Measurements from ENCODE around the gene KAZN.
A peak's percentile ranks its signal among the peaks of the same experiment; 100 is the strongest.

Gene KAZN

DNA sequence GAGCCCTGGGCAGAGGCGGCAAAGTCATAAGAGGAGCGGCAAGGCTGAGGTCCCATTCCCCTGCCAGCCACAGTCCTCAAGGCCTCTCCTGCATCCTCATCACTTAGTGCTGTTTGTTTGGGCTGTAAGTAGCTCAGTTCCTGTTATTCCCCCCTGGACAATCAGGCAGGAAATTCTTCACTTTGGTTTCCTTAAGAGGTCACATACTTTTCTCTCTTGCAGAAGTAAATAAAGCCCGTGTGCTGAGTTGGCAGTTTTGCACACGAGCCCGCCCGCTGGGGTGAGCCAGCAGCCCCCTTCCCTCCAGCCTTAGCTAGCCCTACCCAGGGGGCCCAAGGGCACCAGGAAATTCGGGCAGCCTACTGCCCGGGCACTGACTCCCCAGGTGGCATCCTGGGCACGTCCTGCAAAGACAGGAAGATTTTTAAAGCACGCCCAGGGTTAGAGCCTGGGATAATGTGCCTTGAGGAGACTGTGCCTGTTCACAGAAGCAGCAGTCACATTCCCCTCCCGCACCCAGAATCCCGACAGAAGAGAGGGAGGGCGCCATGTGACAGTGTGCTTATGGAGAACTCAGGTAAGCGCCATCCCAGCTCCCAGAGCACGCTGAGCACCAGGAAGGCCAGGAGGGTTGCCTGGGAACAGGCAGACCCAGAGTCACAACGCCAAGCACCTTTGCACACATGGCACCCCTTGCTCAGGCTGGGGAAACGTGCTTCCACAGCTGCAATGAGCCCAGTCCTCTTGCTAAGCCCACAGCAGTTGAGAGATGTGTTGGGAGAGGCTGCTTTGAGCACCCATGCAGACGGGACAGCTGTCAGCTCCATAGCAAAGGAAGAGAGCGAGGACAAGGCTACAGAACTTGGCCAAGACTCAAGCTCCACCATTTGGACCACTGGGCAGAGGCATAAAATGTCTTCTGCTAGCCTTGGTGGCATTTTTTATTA, 410.6 kb downstream of the KAZN start:
- DNase-seq (ENCODE audit: low read depth): no peak

DNA sequence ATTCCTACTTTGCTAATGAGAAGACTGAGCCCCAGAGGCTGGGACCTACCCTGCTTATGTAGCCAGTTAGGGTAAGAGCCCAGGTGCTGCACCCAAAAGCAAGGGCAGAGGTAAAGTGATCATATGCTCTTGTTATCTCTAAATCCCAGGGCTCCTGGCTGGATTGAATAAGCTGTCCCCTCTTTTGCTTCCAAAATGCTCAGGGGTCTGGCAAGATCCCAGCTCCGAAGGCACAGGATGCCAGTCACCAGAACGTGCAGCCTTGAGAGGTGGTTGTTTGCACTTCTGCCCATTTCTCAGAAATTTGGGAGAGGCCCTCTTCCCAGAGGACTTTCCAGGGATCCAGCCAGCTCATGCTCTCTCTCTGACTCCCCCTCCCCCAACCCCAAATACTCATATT, 412.7 kb downstream of the KAZN start:
- no peak for DNase-seq (ENCODE audit: low read depth)

DNA sequence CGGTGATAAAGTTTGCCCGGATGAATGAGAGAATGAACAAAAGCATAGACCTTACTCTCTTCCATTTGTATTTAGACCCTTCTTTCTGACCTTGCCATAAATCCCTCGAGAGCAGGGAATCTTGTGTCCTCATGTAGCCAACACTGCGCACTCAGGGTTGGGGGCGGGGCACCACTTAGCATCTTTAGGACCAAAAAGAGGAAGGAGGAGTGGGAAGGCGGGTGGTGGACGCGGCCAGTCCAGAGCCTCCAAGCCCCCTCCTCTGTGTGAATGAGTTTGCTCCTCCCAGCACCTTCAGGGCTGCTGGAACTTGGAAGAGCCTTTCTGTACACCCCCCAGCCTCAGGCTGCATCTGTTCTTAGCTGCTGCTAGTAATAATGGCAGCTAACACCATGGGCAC, 413.2 kb downstream of the KAZN start:
- DNase-seq (ENCODE audit: low read depth): no peak

DNA sequence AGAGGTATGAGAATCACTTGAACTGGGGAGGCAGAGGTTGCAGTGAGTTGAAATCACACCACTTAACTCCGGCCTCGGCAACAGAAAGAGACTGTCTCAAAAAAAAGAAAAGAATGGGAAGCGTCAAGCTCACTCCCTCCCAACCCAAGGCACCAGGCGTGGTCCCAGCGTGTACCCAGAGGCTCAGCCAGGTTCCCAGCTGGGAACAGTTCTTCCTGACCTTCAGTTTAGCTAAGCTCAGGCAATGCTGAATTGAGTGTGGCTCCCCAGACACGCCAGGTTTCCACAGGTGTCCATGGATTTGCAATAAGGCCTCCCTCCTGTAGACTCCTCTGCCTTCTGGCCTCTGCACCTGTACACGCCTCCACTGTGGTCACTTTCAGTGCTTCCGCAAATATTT, 414.3 kb downstream of the KAZN start:
- DNase-seq (ENCODE audit: low read depth): no peak

DNA sequence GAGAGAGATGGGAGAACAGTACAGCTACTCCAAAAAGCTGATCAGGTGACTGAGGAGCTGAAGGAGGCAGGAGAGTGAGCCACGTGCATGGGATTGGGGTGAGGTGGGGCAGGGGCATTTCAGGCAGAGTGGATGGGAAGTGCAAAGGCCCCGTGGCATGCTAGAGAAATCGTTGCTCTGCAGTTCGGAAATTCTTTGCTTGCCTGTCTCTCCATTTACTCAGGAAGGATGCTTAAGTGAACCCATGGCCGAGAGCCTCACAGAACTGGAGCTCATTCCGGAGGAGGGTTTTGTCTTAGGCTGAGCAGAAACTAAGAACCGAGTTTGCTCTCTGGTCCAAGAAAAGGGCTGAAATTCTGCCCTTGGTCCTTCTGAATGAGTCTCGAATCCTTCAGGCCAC, 415.3 kb downstream of the KAZN start:
- no peak for DNase-seq (ENCODE audit: low read depth)

DNA sequence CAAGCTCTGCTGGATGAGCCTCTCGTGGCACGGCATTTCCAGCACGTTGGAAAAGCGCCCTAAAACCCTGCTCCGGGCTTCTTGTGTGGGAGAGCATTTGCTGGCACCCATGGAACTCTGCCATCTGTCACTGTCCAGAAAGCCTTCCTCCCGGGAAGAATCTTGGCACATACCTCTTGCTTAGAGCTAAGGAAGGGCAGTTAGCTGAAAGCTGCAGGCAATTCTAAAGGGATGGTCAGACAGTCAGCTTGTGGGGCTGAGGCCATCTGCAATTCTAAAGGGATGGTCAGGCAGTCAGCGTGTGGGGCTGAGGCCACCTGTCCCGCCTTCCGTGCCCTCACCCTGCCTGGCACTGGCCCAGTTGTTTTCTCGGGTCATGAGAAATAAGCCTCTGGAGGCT, 416.0 kb downstream of the KAZN start:
- DNase-seq (ENCODE audit: low read depth): no peak

DNA sequence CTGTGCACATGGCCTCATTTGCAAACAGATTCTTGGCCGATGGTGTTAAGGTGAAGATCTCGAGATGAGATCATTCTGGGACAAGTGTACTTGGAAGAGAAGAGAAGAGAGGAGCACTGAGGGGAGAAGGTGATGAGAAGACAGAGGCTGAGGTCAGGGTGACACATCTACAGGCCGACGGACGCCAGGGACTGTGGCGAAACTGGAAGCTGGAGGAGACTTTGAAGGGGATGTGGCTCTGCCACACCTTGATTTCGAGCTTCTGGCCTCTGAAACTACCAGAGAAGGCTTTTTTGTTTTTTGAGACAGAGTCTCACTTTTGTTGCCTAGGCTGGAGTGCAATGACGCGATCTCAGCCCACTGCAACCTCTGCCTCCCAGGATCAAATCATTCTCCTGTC, 417.5 kb downstream of the KAZN start:
- no peak for DNase-seq (ENCODE audit: low read depth)

DNA sequence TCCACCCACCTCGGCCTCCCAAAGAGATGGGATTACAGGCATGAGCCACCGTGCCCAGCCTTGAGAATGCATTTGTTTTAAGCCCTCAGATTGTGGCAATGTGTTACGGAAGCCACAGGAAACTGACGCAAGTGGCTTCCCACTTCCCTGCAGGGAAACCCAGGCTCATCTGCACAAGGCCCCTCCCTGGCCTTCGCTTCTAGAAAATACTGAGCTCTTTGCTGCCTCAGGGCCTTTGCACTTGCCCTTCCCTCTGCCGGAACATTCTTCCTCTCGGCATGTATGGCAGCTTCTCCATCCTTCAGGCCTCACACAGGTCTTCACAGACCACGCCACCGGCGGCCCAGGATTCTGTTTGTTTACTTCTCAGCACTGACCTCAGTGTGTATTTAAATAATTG, 418.0 kb downstream of the KAZN start:
- no peak for DNase-seq (ENCODE audit: low read depth)

DNA sequence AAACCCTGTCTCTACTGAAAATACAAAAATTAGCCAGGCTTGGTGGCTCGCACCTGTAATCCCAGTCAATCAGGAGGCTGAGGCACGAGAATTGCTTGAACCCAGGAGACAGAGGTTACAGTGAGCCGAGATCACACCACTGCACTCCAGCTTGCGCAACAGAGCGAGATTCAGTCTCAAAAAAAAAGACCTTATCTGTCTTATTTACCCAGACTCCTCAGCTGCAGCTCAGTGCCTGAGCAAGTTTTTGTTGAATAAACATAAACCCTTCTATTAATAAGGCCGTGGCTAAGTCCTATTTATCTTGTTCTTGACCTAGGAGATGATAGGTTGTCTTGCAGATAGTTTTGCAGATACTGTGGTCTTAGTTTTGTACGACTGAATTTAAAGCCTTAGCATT, 418.6 kb downstream of the KAZN start:
- no peak for DNase-seq (ENCODE audit: low read depth)

DNA sequence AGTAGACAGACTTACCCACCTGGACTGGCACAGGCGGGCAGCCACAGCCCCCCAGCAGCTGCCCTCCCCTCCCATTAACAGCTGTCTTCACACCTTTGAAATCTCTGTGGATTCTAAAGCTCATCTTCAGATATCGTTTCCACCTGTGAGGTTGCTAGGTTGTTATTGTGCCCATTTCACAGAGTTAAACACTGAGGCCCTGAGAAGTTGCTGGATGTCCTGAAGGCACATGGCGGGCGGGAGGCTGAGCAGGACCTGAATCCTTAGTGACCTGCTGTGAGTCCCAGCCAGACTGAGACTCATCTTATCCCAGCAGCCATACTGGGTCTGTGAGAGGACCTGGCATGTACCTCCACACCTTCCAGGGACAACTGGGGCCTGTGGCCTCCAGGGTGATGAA, 420.3 kb downstream of the KAZN start:
- DNase-seq (ENCODE audit: low read depth): no peak

DNA sequence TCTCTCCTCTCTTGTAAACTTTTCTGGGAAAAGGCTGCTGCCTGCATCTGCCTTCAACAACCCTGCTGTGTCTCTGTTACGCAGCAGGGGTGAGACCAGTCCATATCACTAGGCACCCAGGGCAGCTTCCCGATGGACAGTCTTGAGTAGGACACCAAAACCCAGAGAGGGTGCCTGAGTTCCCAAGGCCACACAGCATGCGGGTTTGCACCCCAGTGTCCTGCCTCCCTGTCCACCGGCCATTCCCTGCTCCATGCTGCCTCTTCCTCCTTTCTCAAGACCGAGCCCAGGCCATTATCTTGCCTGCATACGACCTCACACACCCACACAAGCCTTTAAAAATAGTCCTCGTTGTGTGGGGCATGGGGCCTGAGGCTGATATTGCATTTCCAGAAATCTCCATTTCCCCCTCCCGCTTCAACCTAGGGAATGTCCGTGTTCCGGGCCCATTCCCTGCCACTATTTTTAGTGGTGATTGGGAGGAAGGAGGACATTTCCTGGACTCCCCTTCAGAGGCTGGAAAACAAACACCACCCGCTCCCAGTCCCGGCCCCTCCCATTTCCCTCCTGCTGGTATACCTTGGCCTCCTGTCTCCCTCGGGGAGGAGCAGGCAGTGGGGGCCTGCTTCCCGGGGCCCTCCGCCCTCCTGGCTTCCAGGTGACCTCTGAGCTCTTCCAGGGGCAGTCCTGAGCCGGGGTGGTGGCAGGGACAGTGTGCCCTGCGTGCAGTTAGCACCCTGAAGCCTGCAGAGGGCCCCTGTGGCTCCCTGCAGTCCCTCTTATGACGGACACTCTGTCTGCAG, 422.7 kb downstream of the KAZN start:
- DNase-seq (ENCODE audit: low read depth): no peak

DNA sequence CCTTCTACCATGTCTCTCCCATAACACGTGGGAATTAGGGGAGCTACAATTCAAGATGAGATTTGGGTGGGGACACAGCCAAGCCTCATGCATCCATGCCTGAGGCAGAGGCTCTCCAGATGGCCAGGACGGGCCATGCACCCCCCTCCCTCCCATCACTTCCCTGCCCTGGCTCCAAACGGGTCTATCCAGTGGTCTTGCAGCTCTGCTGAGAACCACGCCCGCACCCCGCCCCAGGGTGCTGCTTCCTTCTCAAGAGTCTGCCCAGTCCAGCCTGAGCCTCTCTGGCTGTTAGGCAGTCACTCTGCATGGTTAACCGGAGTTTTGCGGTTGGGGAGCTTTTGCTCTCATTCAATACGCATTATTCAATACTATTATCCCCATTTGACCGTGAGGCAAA, 423.6 kb downstream of the KAZN start:
- no peak for DNase-seq (ENCODE audit: low read depth)

DNA sequence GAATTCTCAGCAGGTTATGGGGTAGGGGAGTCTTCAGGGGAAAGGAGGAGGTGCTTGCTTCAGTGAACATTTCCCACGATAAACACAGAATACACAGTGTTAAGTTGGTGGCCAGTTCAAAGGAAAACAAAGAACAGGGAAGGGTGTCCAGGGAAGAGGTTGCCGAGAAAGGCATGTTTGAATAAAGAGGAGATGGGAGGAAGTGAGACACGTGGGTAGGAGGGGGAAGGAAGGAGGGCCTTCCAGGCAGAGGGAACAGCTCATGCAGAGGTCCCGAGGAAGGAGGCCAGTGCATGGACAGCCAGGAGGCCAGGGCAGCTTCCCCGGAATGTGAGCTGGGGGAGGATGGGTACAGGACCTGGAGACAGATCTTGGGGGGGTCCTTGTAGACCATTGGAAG, 424.7 kb downstream of the KAZN start:
- DNase-seq (ENCODE audit: low read depth): no peak

DNA sequence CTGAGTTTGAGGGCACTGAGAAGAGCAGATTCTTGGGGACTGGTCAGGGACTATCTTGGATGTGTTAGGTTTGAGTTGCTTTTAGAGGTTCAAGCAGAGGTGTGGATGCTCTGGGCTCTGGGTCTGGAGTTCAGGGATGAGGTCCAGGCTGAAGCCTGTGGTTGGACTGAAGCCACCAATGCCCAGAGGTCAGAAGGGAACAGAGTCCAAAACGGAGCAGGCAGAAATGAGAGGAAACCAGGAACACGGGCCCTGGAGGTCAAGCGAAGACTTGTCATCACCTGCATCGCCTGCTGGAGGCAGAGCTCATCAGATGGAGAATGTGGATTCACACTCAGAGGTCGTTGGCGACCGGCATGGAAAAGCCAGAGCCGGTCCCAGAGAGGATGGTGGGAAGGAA, 425.5 kb downstream of the KAZN start:
- DNase-seq (ENCODE audit: low read depth): no peak

DNA sequence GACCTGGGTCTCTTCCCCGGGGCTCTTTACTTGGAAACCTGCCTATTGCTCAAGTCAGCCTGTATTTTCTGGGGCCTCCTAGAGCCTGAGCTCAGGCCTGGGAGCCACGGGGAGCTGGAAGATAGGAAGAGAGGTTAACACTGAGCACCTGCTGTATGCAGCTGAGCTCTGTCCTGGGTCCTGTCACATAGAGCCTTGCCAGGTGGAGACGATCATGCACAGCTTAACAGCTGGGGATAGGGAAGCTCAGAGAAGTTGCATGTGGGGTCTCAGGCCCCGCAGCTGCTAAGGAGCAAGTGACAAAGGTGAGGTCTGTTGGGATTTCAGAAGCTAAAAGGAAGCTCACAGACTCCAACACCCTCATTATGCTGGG, 427.6 kb downstream of the KAZN start:
- no peak for DNase-seq (ENCODE audit: low read depth)

DNA sequence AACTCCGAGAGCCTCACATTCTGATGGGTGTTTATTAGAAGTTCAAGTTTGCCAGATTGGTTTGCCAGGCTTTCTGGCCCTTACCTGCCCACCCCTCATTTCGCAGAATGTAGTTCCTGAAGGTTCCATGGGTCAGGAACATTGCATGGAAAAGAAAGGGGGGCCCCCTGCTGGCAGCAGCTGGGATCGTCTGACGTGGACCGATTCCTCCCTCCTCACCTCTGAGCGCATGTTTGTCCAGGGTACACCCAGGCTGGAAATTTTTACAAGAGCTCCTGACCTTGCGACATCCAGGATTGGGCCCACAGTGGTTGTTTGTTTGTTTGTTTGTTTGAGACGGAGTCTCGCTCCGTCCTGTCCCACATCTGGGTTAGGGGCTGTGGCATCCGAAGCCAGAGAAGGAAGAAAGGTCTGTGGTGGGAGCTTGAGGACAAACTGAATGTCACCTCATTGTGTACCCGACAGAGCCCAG, 429.1 kb downstream of the KAZN start:
- DNase-seq (ENCODE audit: low read depth): peak; percentile 8

DNA sequence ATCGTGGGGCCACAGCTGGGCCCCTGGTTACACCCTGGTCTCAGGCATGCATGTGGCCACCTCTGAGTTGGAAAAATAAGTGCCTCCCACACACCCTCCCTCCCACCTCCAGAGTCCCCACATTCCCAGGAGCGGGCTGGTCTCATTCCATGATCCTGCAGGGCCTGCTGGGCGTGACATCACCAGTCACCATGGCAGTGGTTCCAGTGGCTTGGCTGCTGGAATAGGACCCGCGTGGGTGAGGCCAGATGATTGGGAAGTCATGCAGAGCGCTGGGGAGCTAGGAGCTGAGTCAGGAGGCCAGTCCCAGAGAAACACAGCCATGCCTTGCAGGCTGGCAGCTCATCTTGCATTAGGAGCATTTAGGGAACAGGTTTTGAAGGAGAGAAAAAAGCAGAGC, 429.6 kb downstream of the KAZN start:
- DNase-seq (ENCODE audit: low read depth): no peak

DNA sequence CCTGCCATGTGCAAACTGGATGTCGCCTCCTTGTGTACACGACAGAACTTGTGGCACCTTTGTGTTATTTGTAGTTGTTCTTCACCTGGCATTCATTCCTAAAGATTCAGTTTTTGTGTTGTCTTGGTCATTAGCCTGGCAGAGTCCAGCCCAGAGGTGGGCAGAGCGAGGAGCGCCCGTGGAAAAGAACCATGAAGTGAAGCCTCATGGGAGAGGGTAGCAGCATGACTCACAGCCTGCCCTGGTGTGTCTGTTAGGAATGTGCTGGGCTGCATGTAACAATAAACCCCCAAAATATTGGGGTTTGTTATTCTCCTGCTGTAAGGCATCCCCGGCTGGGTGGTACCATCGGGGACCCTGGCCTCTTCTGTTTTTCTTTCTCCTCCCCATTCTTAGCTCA, 430.1 kb downstream of the KAZN start:
- DNase-seq (ENCODE audit: low read depth): no peak

DNA sequence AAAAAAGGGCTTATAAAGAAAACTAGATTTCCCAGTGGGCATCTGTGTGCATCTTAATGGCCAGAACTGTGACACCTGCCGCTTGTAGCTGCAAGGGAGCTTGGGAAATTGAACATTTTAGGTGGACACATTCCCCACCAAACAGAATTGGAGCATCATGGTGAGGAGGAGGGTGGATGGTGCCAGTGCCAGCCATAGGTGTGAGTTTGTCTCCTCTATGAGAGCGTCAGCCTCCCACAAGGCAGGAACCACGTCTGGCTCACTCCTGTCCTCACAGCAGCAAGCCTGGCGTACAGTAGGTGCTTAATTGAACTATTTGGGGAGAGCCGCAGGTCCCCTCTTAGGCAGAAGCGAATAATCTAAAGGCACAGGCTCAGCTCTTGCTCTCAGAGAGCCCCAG, 430.6 kb downstream of the KAZN start:
- no peak for DNase-seq (ENCODE audit: low read depth)

DNA sequence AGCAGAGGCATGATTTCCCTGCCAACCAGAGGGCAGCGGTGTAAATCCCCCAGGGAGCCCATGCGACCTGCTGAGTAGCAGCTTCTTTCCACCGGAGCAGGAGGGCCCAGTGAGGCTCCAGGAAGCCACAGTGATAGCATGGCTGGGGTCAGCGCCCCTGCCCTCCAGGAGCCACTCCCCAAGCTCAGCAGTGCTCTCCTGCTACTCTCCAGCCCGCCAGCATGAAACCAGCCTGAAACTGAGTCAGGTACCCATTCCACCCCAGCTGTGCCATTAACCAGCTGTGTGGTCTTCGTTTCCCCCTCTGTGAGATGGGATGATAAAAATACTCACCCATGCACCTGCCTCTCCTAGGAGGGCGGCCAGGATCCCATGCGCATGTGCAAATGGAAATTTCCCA, 431.3 kb downstream of the KAZN start:
- no peak for DNase-seq (ENCODE audit: low read depth)

DNA sequence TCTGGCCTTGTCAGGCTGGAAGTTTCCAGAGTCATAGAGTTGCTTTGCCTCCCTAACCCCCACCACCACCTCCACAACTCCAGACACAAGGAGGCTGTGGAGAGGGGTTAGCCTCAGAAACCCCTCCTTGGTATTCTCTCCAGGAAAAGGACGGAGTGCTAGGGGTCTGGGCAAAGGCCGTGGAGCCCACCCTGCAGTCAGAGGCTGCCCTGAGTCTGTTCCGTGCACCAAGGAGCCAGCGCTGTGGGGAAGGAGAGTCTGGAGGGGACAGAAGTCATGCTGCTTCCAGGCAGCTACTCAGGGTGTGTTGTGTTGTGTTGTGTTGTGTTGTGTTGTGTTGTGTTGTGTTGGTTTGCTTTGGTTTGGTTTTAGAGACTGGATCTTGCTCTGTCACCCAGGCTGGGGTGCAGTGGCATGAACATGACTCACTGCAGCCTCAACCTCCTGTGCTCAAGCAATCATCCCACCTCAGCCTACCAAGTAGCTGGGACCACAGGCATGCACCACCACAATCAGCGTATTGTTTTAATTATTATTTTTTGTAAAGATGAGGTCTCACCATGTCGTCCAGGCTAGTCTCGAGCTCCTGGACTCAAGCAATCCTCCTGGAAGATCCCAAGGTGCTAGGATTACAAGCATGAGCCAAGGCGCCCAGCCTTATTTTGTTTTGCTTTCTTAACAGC, 432.9 kb downstream of the KAZN start:
- no peak for DNase-seq (ENCODE audit: low read depth)

DNA sequence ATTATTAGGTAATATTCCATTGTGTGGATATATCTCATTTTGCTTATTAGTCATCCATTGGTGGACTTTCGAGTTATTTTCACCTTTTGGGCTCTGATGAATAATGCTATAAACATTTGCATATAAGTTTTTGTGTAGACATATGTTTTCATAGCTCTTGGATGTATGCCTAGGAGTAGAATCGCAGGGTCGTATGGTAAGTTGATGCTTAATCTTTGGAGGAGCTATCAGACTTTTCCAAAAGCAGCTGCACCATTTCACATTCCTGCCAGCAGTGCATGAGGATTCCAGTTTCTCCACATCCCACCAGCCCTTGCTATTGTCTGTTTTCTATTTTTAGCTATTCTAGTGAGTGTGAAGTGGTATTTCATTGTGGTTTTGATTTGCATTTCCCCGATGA, 434.8 kb downstream of the KAZN start:
- no peak for DNase-seq (ENCODE audit: low read depth)

DNA sequence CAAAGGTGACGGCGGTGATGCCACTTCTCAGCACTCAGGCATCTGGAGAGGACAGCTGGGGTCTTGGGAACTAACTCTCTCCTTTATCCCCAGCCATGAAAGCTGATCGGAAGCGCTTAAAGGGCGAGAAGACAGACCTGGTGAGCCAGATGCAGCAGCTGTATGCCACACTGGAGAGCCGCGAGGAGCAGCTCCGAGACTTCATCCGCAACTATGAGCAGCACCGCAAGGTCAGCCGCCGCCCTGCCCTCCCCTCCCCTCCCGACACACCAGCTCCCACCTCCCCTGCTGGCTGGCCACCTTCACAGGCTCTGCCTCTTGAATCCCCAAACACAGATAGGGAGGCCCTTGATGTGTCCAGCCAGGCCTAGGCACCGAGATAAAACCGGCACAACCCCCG, 436.2 kb downstream of the KAZN start:
- DNase-seq (ENCODE audit: low read depth): no peak
